Tibial artery (tissue), 4 donors: ENCODE measurements around the gene NKAIN1.
"Not testable (repeated sequence)": the region's sequence is repeated elsewhere in the genome, so short reads cannot be mapped to it uniquely, and the experiment has no call there.

Experiments used
- DNase-seq, 2 donors: peaks; one replicate each; pipeline ENCODE4 v3.0.0-alpha.2; 2019
- H3K27ac ChIP-seq, 2 donors: fragments of 200-600 bp; sonication (generic) in 1 of 2; 1 replicate in 1 of 2; 2 replicates in 1 of 2; pipeline ENCODE4 v1.5.1; 2018 to 2019; ENCODE audit warnings: mild to moderate bottlenecking in 1 of 2
- H3K27me3 ChIP-seq, 2 donors: fragments of 200-600 bp; sonication (generic) in 1 of 2; one replicate each; pipeline versions ENCODE4 v1.5.1 to v1.6.0; 2016 to 2019
- H3K36me3 ChIP-seq, 3 donors: fragments of 200-600 bp; sonication (generic) in 2 of 3; one replicate each; pipeline ENCODE4 v1.5.1; 2016 to 2019; ENCODE audit warnings: mild to moderate bottlenecking in 2 of 3
- H3K4me1 ChIP-seq, 4 donors: fragments of 200-600 bp; sonication (generic) in 2 of 4; 1 replicate in 3 of 4; 2 replicates in 1 of 4; pipeline ENCODE4 v1.5.1; 2016 to 2019
- H3K4me3 ChIP-seq, 2 donors: fragments of 200-600 bp; sonication (generic) in 1 of 2; 1 replicate in 1 of 2; 2 replicates in 1 of 2; pipeline ENCODE4 v1.5.1; 2018 to 2019; ENCODE audit warnings: mild to moderate bottlenecking in 2 of 2
- H3K9me3 ChIP-seq, 3 donors: fragments of 200-600 bp; sonication (generic) in 1 of 3; one replicate each; pipeline ENCODE4 v1.5.1; 2016 to 2019
- CTCF ChIP-seq, 2 experiments: fragments of 200-600 bp in 1 of 2; fragments of 450-650 bp in 1 of 2; IDR thresholded peaks; one replicate each; pipeline ENCODE4 v1.5.1; 2017 to 2019; ENCODE audit warnings: antibody characterized with exemption in 2 of 2, mild to moderate bottlenecking in 1 of 2, moderate library complexity in 1 of 2
- intact Hi-C: fragments of 100-400 bp; cut with DNase I; formaldehyde crosslinking; loops from one replicate; pipeline ENCODE4 v1.15.0; 2023; ENCODE audit warnings: low total_unique reads

Gene NKAIN1

GRCh38 chr1:31266547-31266946, 26.9 kb upstream of the NKAIN1 start:
- DNase-seq, result no peak
- intact Hi-C loops, result no loop called here
- Histone ChIP-seq H3K36me3 (peaks cover 46 to 65% (median 62%) of the 10 kb centered on the region in 3 donors), H3K4me1 (peaks cover 0 to 11% (median 4%) of the 10 kb centered on the region in 4 donors), H3K27me3 (no peaks in the 10 kb centered on the region), H3K9me3 (no peaks in the 10 kb centered on the region), H3K4me3 (no peak overlapping the region), H3K27ac (no peak overlapping the region)
- no peak for TF ChIP-seq CTCF (IDR thresholded peaks at IDR 0.05)

- Histone ChIP-seq H3K4me1 (peaks cover 0 to 11% (median 4%) of the 10 kb centered on the region in 4 donors), H3K36me3 (peaks cover 41 to 69% (median 64%) of the 10 kb centered on the region in 3 donors), H3K9me3 (no peaks in the 10 kb centered on the region), H3K27me3 (no peaks in the 10 kb centered on the region), H3K27ac (no peak overlapping the region), H3K4me3 (no peak overlapping the region)
- intact Hi-C loops, result no loop called here
- DNase-seq, result no peak
- TF ChIP-seq CTCF (IDR thresholded peaks at IDR 0.05), result no peak
Measured at GRCh38 chr1:31264790-31265386, 25.2 kb upstream of the NKAIN1 start.

GRCh38 chr1:31263408-31263807, 23.7 kb upstream of the NKAIN1 start:
- Histone ChIP-seq H3K9me3 (no peaks in the 10 kb centered on the region), H3K36me3 (peaks cover 47 to 70% (median 67%) of the 10 kb centered on the region in 3 donors), H3K27ac (no peak overlapping the region)

GRCh38 chr1:31262393-31262792, 22.7 kb upstream of the NKAIN1 start:
- H3K27ac ChIP-seq, result not testable (repeated sequence)

More at GRCh38 chr1:31263408-31263807, 23.7 kb upstream of the NKAIN1 start:
- no peaks in the 10 kb centered on the region for H3K27me3 ChIP-seq
- H3K4me3 ChIP-seq, result no peak overlapping the region
- no peak for TF ChIP-seq CTCF (IDR thresholded peaks at IDR 0.05)
- DNase-seq, result no peak
- intact Hi-C loops, result no loop called here
- H3K4me1 ChIP-seq, result peaks cover 0 to 11% (median 4%) of the 10 kb centered on the region in 4 donors

GRCh38 chr1:31261916-31262315, 22.2 kb upstream of the NKAIN1 start:
- H3K4me1 ChIP-seq, result peaks cover 0 to 11% (median 4%) of the 10 kb centered on the region in 4 donors
- H3K4me3 ChIP-seq, result no peak overlapping the region
- no peak for DNase-seq
- H3K36me3 ChIP-seq, result peaks cover 44 to 70% (median 67%) of the 10 kb centered on the region in 3 donors
- no peak for TF ChIP-seq CTCF (IDR thresholded peaks at IDR 0.05)
- H3K27me3 ChIP-seq, result no peaks in the 10 kb centered on the region
- no peaks in the 10 kb centered on the region for H3K9me3 ChIP-seq
- H3K27ac ChIP-seq, result no peak overlapping the region
- intact Hi-C loops, result no loop called here

More at GRCh38 chr1:31262393-31262792, 22.7 kb upstream of the NKAIN1 start:
- H3K27me3 ChIP-seq, intact Hi-C loops, DNase-seq, H3K4me3 ChIP-seq, H3K9me3 ChIP-seq: not testable (repeated sequence)
- H3K36me3 ChIP-seq, result peaks cover 47 to 70% (median 67%) of the 10 kb centered on the region in 3 donors
- peaks cover 0 to 11% (median 4%) of the 10 kb centered on the region in 4 donors for H3K4me1 ChIP-seq

GRCh38 chr1:31259746-31260145, 20.1 kb upstream of the NKAIN1 start:
- H3K36me3 ChIP-seq, result peaks cover 42 to 58% (median 57%) of the 10 kb centered on the region in 3 donors
- H3K9me3 ChIP-seq, result no peaks in the 10 kb centered on the region
- no peaks in the 10 kb centered on the region for H3K27me3 ChIP-seq
- intact Hi-C loops, result no loop called here
- peaks cover 0 to 6% (median under 1%) of the 10 kb centered on the region in 4 donors for H3K4me1 ChIP-seq
- H3K27ac ChIP-seq, result no peak overlapping the region
- no peak for DNase-seq
- no peak overlapping the region for H3K4me3 ChIP-seq
- no peak for TF ChIP-seq CTCF (IDR thresholded peaks at IDR 0.05)
